Spleen (tissue), 11 donors: ENCODE measurements around the gene ARHGAP11A. TPM values are rescaled to one million over a fixed set of nuclear protein-coding genes. Genes with fewer than 3 reads are reported as not detected.

Experiments
- DNase-seq: peaks from one replicate; pipeline ENCODE4 v3.0.0-alpha.2; 2020
- H3K27ac ChIP-seq, 8 donors: fragments of 200-600 bp; sonication (generic) in 7 of 8; 1 replicate in 4 of 8; 2 replicates in 4 of 8; pipeline versions ENCODE4 v1.5.0 to v1.8.0; 2016 to 2021; ENCODE audit warnings: inconsistent platforms in 4 of 8, mild to moderate bottlenecking in 4 of 8, moderate library complexity in 1 of 8
- H3K27me3 ChIP-seq, 7 donors: fragments of 200-600 bp; sonication (generic) in 6 of 7; replicated peaks in 1 of 7; 1 replicate in 4 of 7; 2 replicates in 3 of 7; pipeline versions ENCODE4 v1.5.0 to v1.8.0; 2016 to 2021; ENCODE audit warnings: inconsistent platforms in 3 of 7, mild to moderate bottlenecking in 1 of 7
- H3K36me3 ChIP-seq, 6 donors: fragments of 200-600 bp; sonication (generic) in 5 of 6; 1 replicate in 4 of 6; 2 replicates in 2 of 6; pipeline versions ENCODE4 v1.5.0 to v1.8.0; 2016 to 2021; ENCODE audit warnings: inconsistent platforms in 2 of 6
- H3K4me1 ChIP-seq, 6 donors: fragments of 200-600 bp; sonication (generic) in 5 of 6; 1 replicate in 3 of 6; 2 replicates in 3 of 6; pipeline versions ENCODE4 v1.5.0 to v1.8.0; 2016 to 2021; ENCODE audit warnings: inconsistent platforms in 3 of 6
- H3K4me3 ChIP-seq, 8 donors: fragments of 200-600 bp; sonication (generic) in 7 of 8; 1 replicate in 4 of 8; 2 replicates in 4 of 8; pipeline versions ENCODE4 v1.5.0 to v1.8.0; 2016 to 2021; ENCODE audit warnings: inconsistent platforms in 4 of 8, mild to moderate bottlenecking in 4 of 8, moderate library complexity in 2 of 8
- H3K9me3 ChIP-seq, 8 donors: fragments of 200-600 bp; sonication (generic) in 7 of 8; 1 replicate in 4 of 8; 2 replicates in 4 of 8; pipeline versions ENCODE4 v1.5.0 to v1.8.0; 2016 to 2021; ENCODE audit warnings: inconsistent platforms in 4 of 8
- POLR2A ChIP-seq, 3 donors: fragments of 450-650 bp; IDR thresholded peaks; one replicate each; pipeline ENCODE4 v1.5.1; 2017; ENCODE audit warnings: antibody characterized with exemption in 3 of 3, mild to moderate bottlenecking in 1 of 3
- POLR2AphosphoS5 ChIP-seq, 3 donors: sonication (generic); formaldehyde crosslinking; IDR thresholded peaks; one replicate each; pipeline ENCODE4 v1.5.1; 2017; ENCODE audit warnings: antibody characterized with exemption in 3 of 3
- WGBS, 5 donors: extraction: QIAGEN DNeasy Blood & Tissue Kit in 3 of 5; methylation state at CpG; one replicate each; pipeline versions ENCODE4 v1.1.5 to v1.1.7; 2013 to 2018; 5-methylcytosine and 5-hydroxymethylcytosine counted together
- intact Hi-C: fragments of 100-400 bp; cut with DNase I; formaldehyde crosslinking; loops from one replicate; pipeline ENCODE4 v1.15.0; 2023; ENCODE audit warnings: low total_unique reads
- polyA plus RNA-seq, 3 donors: library from polyadenylated mRNA; stranded (reverse); fragments of 200-250 nt; gene quantifications; one replicate each; pipeline ENCODE4 v1.2.1, GENCODE V29; 2013
- total RNA-seq, 7 donors: library from RNA; depleted of rRNA in 3 of 7; stranded (reverse); fragments of >200 nt in 3 of 7; fragmentation: NEBNext Ultra II Directional in 4 of 7; extraction: Animal tissue kit (Norgen Biotek cat#: 25700) in 4 of 7; gene quantifications; one replicate each; pipeline versions ENCODE4 v1.1.0 to v1.2.1, GENCODE V29; 2016 to 2021
- TF ChIP-seq, protein P1 (sequence below), 11 experiments: fragments of 200-600 bp in 7 of 11; fragments of 450-650 bp in 4 of 11; sonication (generic) in 4 of 11; IDR thresholded peaks in 8 of 11; conservative IDR thresholded peaks in 3 of 11; 1 replicate in 7 of 11; 2 replicates in 4 of 11; pipeline versions ENCODE4 v1.4.0 to v1.8.0; 2016 to 2021; ENCODE audit warnings: antibody characterized with exemption in 11 of 11, inconsistent platforms in 4 of 11, mild to moderate bottlenecking in 1 of 11
- donor health status: healthy with polysubstance abuse.
- donor health status: DM: no; HTN: no; CAD: no; lungs with moderate emphysema.
- donor health status: DM: no; HTN: no; CAD: no.
- donor health status: Bipolar disorder and iron deficiency.
- donor health status: healthy.
- donor health status: DM: no; HTN: no; CAD: no.
- donor health status: DM: yes; HTN: yes; CAD: no.

Gene ARHGAP11A
- total and polyA plus RNA-seq, 10 donors, result 1.1 to 9.5 (median 5.6) TPM

DNA sequence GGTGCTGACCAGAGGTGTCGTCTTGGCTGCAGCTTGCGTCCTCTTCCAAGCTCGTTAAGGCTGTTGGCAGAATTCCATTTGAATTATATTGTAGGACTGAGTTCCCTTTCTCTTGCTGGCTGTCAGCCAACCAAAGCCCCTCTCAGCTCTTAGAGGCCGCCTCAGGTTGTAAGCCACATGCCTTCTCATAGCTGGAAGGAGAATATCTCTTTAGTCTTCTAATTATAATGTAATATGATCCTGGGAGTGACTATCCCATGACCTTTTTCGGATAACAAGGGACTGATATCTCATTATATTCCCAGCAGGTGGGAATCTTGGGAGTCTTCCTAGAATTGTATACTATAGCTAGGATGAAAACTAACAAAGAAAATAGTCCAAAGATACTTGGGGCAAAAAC, 31.0 kb downstream of the ARHGAP11A start:
- Histone ChIP-seq H3K27me3 (peaks cover 0 to 12% (median 0%) of the 10 kb centered on the region in 7 donors), H3K4me3 (no peak overlapping the region), H3K27ac (no peak overlapping the region), H3K9me3 (no peaks in the 10 kb centered on the region), H3K36me3 (peaks cover 0 to 8% (median 0%) of the 10 kb centered on the region in 6 donors), H3K4me1 (no peaks in the 10 kb centered on the region)
- intact Hi-C loops, result no loop called here
- WGBS, 5 donors, result 61 to 75% (median 68%) methylated on average over 5 of the region's 5 CpGs
- TF ChIP-seq POLR2A (IDR thresholded peaks at IDR 0.05) (no peak), POLR2AphosphoS5 (IDR thresholded peaks at IDR 0.05) (no peak)
- TF ChIP-seq, protein P1, sequence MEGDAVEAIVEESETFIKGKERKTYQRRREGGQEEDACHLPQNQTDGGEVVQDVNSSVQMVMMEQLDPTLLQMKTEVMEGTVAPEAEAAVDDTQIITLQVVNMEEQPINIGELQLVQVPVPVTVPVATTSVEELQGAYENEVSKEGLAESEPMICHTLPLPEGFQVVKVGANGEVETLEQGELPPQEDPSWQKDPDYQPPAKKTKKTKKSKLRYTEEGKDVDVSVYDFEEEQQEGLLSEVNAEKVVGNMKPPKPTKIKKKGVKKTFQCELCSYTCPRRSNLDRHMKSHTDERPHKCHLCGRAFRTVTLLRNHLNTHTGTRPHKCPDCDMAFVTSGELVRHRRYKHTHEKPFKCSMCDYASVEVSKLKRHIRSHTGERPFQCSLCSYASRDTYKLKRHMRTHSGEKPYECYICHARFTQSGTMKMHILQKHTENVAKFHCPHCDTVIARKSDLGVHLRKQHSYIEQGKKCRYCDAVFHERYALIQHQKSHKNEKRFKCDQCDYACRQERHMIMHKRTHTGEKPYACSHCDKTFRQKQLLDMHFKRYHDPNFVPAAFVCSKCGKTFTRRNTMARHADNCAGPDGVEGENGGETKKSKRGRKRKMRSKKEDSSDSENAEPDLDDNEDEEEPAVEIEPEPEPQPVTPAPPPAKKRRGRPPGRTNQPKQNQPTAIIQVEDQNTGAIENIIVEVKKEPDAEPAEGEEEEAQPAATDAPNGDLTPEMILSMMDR (IDR thresholded peaks at IDR 0.05 in 8 of 11, conservative IDR thresholded peaks at IDR 0.05 in 3 of 11), result no peak
- DNase-seq, result no peak

DNA sequence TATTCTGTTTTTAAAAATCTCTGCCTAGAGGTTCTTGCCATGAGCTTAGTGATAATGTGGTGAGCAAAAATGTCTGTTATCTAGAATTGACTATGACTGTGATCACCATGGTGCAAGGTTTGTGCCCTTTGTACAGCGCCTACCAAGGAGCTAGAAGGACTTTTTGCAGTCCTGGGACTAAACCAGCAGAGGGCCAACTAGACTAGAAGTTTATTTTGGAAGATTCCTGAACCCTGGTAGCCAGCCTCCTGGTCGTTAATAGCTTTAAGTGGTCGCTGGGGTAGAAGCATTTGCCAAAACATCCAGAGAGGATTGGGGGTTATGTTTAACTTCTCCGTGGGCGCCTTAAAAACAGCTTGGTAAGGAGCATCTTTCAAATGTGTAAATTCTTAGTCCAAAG, 34.0 kb downstream of the ARHGAP11A start:
- TF ChIP-seq POLR2A (IDR thresholded peaks at IDR 0.05) (no peak), POLR2AphosphoS5 (IDR thresholded peaks at IDR 0.05) (no peak)
- TF ChIP-seq, protein P1 (IDR thresholded peaks at IDR 0.05 in 8 of 11, conservative IDR thresholded peaks at IDR 0.05 in 3 of 11), result no peak
- H3K27ac ChIP-seq, result no peak overlapping the region
- peaks cover 0 to 8% (median 0%) of the 10 kb centered on the region in 6 donors for H3K36me3 ChIP-seq
- intact Hi-C loops, result no loop called here
- H3K27me3 ChIP-seq, result no peaks in the 10 kb centered on the region
- no peak overlapping the region for H3K4me3 ChIP-seq
- no peaks in the 10 kb centered on the region for H3K9me3 ChIP-seq
- DNase-seq, result no peak
- WGBS, 5 donors, result 71 to 89% (median 80%) methylated on average over 5 of the region's 5 CpGs
- H3K4me1 ChIP-seq, result no peaks in the 10 kb centered on the region

DNA sequence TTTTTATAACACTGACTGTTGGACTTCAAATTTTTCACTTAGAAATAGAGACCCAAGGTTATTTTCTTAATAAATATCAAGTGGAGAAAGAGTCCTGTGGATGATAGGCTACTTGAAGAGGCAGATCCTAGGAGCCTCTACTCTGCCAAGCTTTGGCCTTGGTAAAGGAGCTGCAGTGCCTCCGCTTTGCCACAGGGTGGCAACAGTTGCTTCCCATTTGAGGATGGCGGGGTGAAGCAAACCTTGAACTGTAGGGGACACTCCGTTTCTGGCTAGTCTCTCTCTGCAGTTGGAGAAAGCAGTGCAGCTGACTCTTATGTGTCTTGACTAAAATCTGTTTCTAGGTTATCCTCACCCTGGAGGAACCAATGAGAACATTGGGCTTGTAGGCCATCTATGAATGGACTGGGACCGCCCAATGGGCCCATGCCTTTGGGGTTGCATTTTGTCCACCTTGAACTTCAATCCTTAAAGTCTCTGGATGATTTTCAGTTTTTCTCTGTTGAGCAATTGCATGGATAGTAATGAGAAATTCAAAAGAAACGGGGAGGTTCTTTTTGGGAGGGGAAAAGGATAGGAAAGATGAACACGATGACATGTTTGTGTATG, 36.0 kb downstream of the ARHGAP11A start:
- H3K36me3 ChIP-seq, result peaks cover 0 to 8% (median 0%) of the 10 kb centered on the region in 6 donors
- WGBS, 5 donors, result 38 to 41% (median 40%) methylated on average over 6 of the region's 6 CpGs
- DNase-seq, result peak; percentile 79
- H3K4me1 ChIP-seq, result no peaks in the 10 kb centered on the region
- intact Hi-C loops, result no loop called here
- TF ChIP-seq POLR2AphosphoS5 (IDR thresholded peaks at IDR 0.05), result no peak
- TF ChIP-seq, protein P1 (IDR thresholded peaks at IDR 0.05 in 8 of 11, conservative IDR thresholded peaks at IDR 0.05 in 3 of 11), result peak; percentile 39 to 91 (median 80)
- no peaks in the 10 kb centered on the region for H3K27me3 ChIP-seq
- H3K4me3 ChIP-seq, result no peak overlapping the region
- no peak overlapping the region for H3K27ac ChIP-seq
- no peaks in the 10 kb centered on the region for H3K9me3 ChIP-seq

- Histone ChIP-seq H3K27ac (no peak overlapping the region), H3K4me1 (no peaks in the 10 kb centered on the region), H3K36me3 (peaks cover 0 to 8% (median 0%) of the 10 kb centered on the region in 6 donors), H3K9me3 (no peaks in the 10 kb centered on the region), H3K4me3 (no peak overlapping the region), H3K27me3 (no peaks in the 10 kb centered on the region)
- DNase-seq, result no peak
- intact Hi-C loops, result no loop called here
- TF ChIP-seq POLR2AphosphoS5 (IDR thresholded peaks at IDR 0.05) (no peak), POLR2A (IDR thresholded peaks at IDR 0.05) (no peak)
- TF ChIP-seq, protein P1 (IDR thresholded peaks at IDR 0.05 in 8 of 11, conservative IDR thresholded peaks at IDR 0.05 in 3 of 11), result no peak
- 77 to 88% (median 87%) methylated on average over 3 of the region's 3 CpGs for WGBS, 5 donors
Measured at GRCh38 chr15:32652178-32652577, 36.9 kb downstream of the ARHGAP11A start.
